A673 (cell line): ENCODE data around the gene AP2B1. TPM values are rescaled to one million over a fixed set of nuclear protein-coding genes. Genes with fewer than 3 reads are reported as not detected.

Source experiments
- BruUV-seq: library from RNA; stranded (reverse); fragments of 400-500 nt; replicated peaks from 2 replicates; lab custom pipeline; 2021; lab: Mats Ljungman, UMichigan
- CTCF ChIA-PET: fragments of 300-600 bp; sonication (Branson Sonifier 250); formaldehyde crosslinking; loops from one replicate; lab custom pipeline; 2022; ENCODE audit warnings: antibody characterized with exemption; lab: Charles Lee
- POLR2A ChIA-PET: fragments of 300-600 bp; sonication (Branson Sonifier 250); formaldehyde crosslinking; loops from one replicate; lab custom pipeline; 2022; ENCODE audit warnings: antibody characterized with exemption; ENCODE audit not compliant: low non-redundant PET; lab: Charles Lee
- DNase-seq: peaks from one replicate; pipeline ENCODE4 v3.0.0-alpha.2; 2015; ENCODE audit warnings: low spot score
- H3K27ac ChIP-seq: fragments of 200-600 bp; sonication (generic); 2 replicates; pipeline ENCODE4 v1.5.1; 2016; ENCODE audit warnings: mixed run types, low read depth, mild to moderate bottlenecking, mixed read lengths, antibody characterized with exemption, low read length; ENCODE audit not compliant: poor library complexity, severe bottlenecking
- H3K27me3 ChIP-seq: fragments of 200-600 bp; sonication (generic); replicated peaks from 2 replicates; pipeline ENCODE4 v1.6.1; 2017; ENCODE audit warnings: mixed run types, low read depth, mild to moderate bottlenecking, mixed read lengths, antibody characterized with exemption, low read length; ENCODE audit not compliant: insufficient read depth, poor library complexity
- H3K36me3 ChIP-seq: fragments of 200-600 bp; sonication (generic); 2 replicates; pipeline ENCODE4 v1.6.1; 2016; ENCODE audit warnings: mixed run types, mild to moderate bottlenecking, mixed read lengths, antibody characterized with exemption, low read length; ENCODE audit not compliant: insufficient read depth, poor library complexity, severe bottlenecking
- H3K4me1 ChIP-seq: fragments of 200-600 bp; sonication (generic); 2 replicates; pipeline ENCODE4 v1.6.1; 2017; ENCODE audit warnings: mixed run types, mild to moderate bottlenecking, mixed read lengths, antibody characterized with exemption, low read length; ENCODE audit not compliant: insufficient read depth, poor library complexity, severe bottlenecking
- H3K4me3 ChIP-seq: fragments of 200-600 bp; sonication (generic); 2 replicates; pipeline ENCODE4 v1.5.1; 2016; ENCODE audit warnings: low read depth, mixed run types, mild to moderate bottlenecking, mixed read lengths, low read length; ENCODE audit not compliant: poor library complexity, severe bottlenecking
- H3K9me3 ChIP-seq: fragments of 200-600 bp; sonication (generic); 2 replicates; pipeline ENCODE4 v1.6.1; 2016; ENCODE audit warnings: mixed run types, low read depth, mild to moderate bottlenecking, mixed read lengths, antibody characterized with exemption, low read length; ENCODE audit not compliant: poor library complexity, severe bottlenecking
- CTCF ChIP-seq: fragments of 300-800, 200-600 bp; sonication (generic); conservative IDR thresholded peaks from 2 replicates; pipeline ENCODE4 v1.5.1; 2017; ENCODE audit warnings: low read depth, mild to moderate bottlenecking, antibody characterized with exemption, low read length, moderate library complexity, mixed read lengths
- EZH2 ChIP-seq: fragments of 200-600 bp; sonication (generic); IDR thresholded peaks from 2 replicates; pipeline ENCODE4 v1.6.1; 2017; ENCODE audit warnings: borderline replicate concordance, low read depth, mild to moderate bottlenecking, mixed read lengths, antibody characterized with exemption, low read length; ENCODE audit not compliant: poor library complexity, severe bottlenecking
- intact Hi-C: fragments of 100-400 bp; cut with micrococcal nuclease; formaldehyde crosslinking; loops from one replicate; pipeline ENCODE4 v1.10.0; 2022; ENCODE audit not compliant: unreplicated experiment
- total RNA-seq: library from RNA; stranded (reverse); gene quantifications from 2 replicates; pipeline ENCODE4 v1.2.3, GENCODE V29; 2021

AP2B1 gene
- total RNA-seq, 1 experiment from 2014 or later: 124 TPM

DNA sequence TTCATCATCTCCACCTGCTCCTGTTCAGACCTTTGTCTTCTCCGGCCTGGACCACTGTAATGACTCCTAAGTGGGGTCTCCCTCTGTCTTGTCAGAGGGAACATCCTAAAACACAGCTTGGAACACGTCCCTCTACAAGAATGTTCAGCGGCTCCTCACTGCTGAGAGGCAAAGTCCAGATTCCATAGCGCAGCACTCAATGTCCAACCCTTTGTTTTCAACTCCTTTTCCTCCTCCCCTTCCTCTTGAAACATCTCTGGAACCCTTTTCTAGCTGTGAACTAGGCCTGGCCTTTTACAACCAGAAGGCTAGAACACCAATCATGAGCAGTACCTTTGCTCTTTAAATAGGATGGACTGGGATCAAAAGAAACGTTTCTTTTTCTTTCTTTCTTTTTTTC, 174.5 kb downstream of the AP2B1 start:
- no peaks in the 10 kb centered on the region for H3K4me1 ChIP-seq
- no peak for DNase-seq
- POLR2A ChIA-PET: no interaction called here
- H3K27ac ChIP-seq: no peak overlapping the region
- H3K9me3 ChIP-seq: no peaks in the 10 kb centered on the region
- CTCF ChIA-PET: no interaction called here
- no peaks in the 10 kb centered on the region for H3K36me3 ChIP-seq
- intact Hi-C loops: loop anchor here (5.0 kb wide), 1 partner anchor 46 kb away; the partner anchor contains the start of gene TAF15
- H3K4me3 ChIP-seq: no peak overlapping the region
- BruUV-seq: no TSS peak
- no peak for TF ChIP-seq EZH2
- no peaks in the 10 kb centered on the region for H3K27me3 ChIP-seq

GRCh38 chr17:35763767-35764122, 176.6 kb downstream of the AP2B1 start:
- no peak overlapping the region for H3K27ac ChIP-seq
- BruUV-seq: no TSS peak
- intact Hi-C loops: loop anchor here (5.0 kb wide), 1 partner anchor 44 kb away; the partner anchor contains the start of gene TAF15
- TF ChIP-seq EZH2 (no peak), CTCF (no peak)
- H3K4me1 ChIP-seq: no peaks in the 10 kb centered on the region
- POLR2A ChIA-PET: interaction anchor here (1.3 kb wide), 1 partner anchor 45 kb away, joined by 5 read pairs; the partner anchor contains the start of gene TAF15
- H3K36me3 ChIP-seq: no peaks in the 10 kb centered on the region
- no peaks in the 10 kb centered on the region for H3K9me3 ChIP-seq
- CTCF ChIA-PET: interaction anchor here (0.6 to 1.4 kb wide), 8 partner anchors 9 to 240 kb away, joined by 3 to 13 read pairs (median 4); partner anchors contain the start of genes MMP28 and TAF15
- DNase-seq: no peak
- no peaks in the 10 kb centered on the region for H3K27me3 ChIP-seq
- H3K4me3 ChIP-seq: peak overlapping the region; percentile 51

- Histone ChIP-seq H3K27ac (no peak overlapping the region), H3K4me1 (no peaks in the 10 kb centered on the region), H3K36me3 (no peaks in the 10 kb centered on the region), H3K27me3 (no peaks in the 10 kb centered on the region), H3K4me3 (peak overlapping the region; percentile 51), H3K9me3 (no peaks in the 10 kb centered on the region)
- ChIA-PET CTCF (interaction anchor here (0.6 to 1.4 kb wide), 9 partner anchors 10 to 210 kb away, joined by 3 to 13 read pairs (median 3); partner anchors contain the start of genes MMP28 and TAF15), POLR2A (interaction anchor here (1.3 kb wide), 1 partner anchor 45 kb away, joined by 5 read pairs; the partner anchor contains the start of gene TAF15)
- no TSS peak for BruUV-seq
- DNase-seq: peak; percentile 82
- intact Hi-C loops: loop anchor here (5.0 kb wide), 1 partner anchor 43 kb away; the partner anchor contains the start of gene TAF15
- TF ChIP-seq CTCF: peak; percentile 64
- no peak for TF ChIP-seq EZH2
Measured at GRCh38 chr17:35764123-35764991, 177.2 kb downstream of the AP2B1 start.
